CD4-positive, alpha-beta T cell treated with Interleukin-6 at 100 ng/mL for 8 hours (primary cell): ENCODE results near the gene HIVEP3.

Experiments
- DNase-seq: peaks from one replicate; pipeline ENCODE4 v3.0.0-alpha.2; 2020; ENCODE audit warnings: mixed read lengths, low spot score

HIVEP3 gene

GRCh38 chr1:41892301-41892781, 26.4 kb downstream of the HIVEP3 start:
- peak; percentile 52 for DNase-seq

GRCh38 chr1:41891199-41891896, 27.4 kb downstream of the HIVEP3 start:
- DNase-seq: peak; percentile 78

GRCh38 chr1:41890825-41891198, 27.9 kb downstream of the HIVEP3 start:
- no peak for DNase-seq

GRCh38 chr1:41889506-41890414, 29.0 kb downstream of the HIVEP3 start:
- DNase-seq: no peak

- no peak for DNase-seq
These were observed 30.0 kb downstream of the HIVEP3 start for GRCh38 chr1:41888756-41889155.

- no peak for DNase-seq
These were observed 31.4 kb downstream of the HIVEP3 start for GRCh38 chr1:41887365-41887764.

- no peak for DNase-seq
These were observed 34.2 kb downstream of the HIVEP3 start for GRCh38 chr1:41884256-41885230.

- DNase-seq: no peak
These were observed 35.2 kb downstream of the HIVEP3 start for GRCh38 chr1:41883507-41883906.

- no peak for DNase-seq
These were observed 36.2 kb downstream of the HIVEP3 start for GRCh38 chr1:41882486-41882885.

GRCh38 chr1:41882068-41882477, 36.6 kb downstream of the HIVEP3 start:
- no peak for DNase-seq

GRCh38 chr1:41880950-41881885, 37.5 kb downstream of the HIVEP3 start:
- no peak for DNase-seq

GRCh38 chr1:41880261-41880660, 38.5 kb downstream of the HIVEP3 start:
- no peak for DNase-seq

- DNase-seq: no peak
These were observed 39.1 kb downstream of the HIVEP3 start for GRCh38 chr1:41879617-41880016.

- no peak for DNase-seq
These were observed 39.8 kb downstream of the HIVEP3 start for GRCh38 chr1:41878911-41879310.

GRCh38 chr1:41878495-41878894, 40.2 kb downstream of the HIVEP3 start:
- DNase-seq: no peak

GRCh38 chr1:41876576-41877445, 41.9 kb downstream of the HIVEP3 start:
- DNase-seq: no peak

GRCh38 chr1:41875487-41875886, 43.2 kb downstream of the HIVEP3 start:
- DNase-seq: no peak

- DNase-seq: no peak
These were observed 43.8 kb downstream of the HIVEP3 start for GRCh38 chr1:41874903-41875411.

GRCh38 chr1:41874151-41874719, 44.5 kb downstream of the HIVEP3 start:
- no peak for DNase-seq
